Endothelial cell of umbilical vein (primary cell): ENCODE data around the gene KCTD17.

Experiments
- EZH2 ChIP-seq: IDR thresholded peaks from 2 replicates; pipeline ENCODE4 v1.6.1; 2012; ENCODE audit warnings: borderline replicate concordance, low read depth, mild to moderate bottlenecking, moderate library complexity, low read length, inconsistent platforms; ENCODE audit not compliant: severe bottlenecking
- POLR2A ChIP-seq: IDR thresholded peaks from 2 replicates; pipeline ENCODE4 v1.6.1; 2012; ENCODE audit warnings: low read depth, mild to moderate bottlenecking, control low read depth, low read length
- POLR2AphosphoS5 ChIP-seq: IDR thresholded peaks from 2 replicates; pipeline ENCODE4 v1.6.1; 2012; ENCODE audit warnings: low read depth, mild to moderate bottlenecking, control low read depth, low read length, moderate library complexity; ENCODE audit not compliant: insufficient read depth
- TF ChIP-seq, protein P1 (sequence below), 2 donors: IDR thresholded peaks; 1 replicate in 1 of 2; 2 replicates in 1 of 2; pipeline ENCODE4 v1.5.1; 2011; ENCODE audit warnings: low read length in 2 of 2, mild to moderate bottlenecking in 2 of 2, moderate library complexity in 2 of 2, control low read depth in 1 of 2, inconsistent platforms in 1 of 2, low read depth in 1 of 2; ENCODE audit not compliant: insufficient read depth in 1 of 2; ENCODE audit errors: extremely low read depth in 1 of 2

DNA sequence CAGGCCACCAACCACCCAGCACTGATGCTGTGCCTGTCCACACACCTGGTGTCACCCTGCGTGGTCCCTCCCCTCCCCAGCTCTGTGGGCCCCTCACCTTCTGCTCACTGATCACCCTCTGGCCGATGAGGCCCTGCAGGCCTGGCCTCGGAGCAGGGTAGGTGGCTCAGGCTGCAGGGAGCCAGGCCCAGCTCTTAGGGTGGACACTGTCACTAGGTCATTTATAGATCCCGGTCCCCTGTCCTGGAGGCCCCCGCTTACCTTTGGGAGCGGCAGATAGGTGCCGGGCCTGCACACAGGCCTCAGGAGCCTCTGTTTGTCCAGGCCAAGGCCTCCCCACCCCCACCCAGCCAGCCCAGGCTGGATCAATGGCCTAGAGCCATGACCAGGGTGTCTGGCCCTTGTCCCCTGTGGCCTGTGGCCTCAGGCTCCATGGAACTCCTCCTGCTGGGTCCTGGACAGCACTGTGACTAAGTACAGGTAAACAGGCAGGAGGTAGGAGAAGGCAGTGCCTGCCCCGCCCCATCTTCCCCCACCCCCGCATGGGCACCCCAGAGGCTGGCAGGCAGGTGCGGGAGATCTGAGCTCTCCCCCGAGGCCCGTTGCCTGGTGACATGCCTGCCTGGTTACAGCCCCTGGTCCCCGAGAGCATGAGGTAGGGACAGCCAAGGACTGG, 57.8 kb downstream of the KCTD17 start, which contains the start of gene TMPRSS6:
- TF ChIP-seq, protein P1, sequence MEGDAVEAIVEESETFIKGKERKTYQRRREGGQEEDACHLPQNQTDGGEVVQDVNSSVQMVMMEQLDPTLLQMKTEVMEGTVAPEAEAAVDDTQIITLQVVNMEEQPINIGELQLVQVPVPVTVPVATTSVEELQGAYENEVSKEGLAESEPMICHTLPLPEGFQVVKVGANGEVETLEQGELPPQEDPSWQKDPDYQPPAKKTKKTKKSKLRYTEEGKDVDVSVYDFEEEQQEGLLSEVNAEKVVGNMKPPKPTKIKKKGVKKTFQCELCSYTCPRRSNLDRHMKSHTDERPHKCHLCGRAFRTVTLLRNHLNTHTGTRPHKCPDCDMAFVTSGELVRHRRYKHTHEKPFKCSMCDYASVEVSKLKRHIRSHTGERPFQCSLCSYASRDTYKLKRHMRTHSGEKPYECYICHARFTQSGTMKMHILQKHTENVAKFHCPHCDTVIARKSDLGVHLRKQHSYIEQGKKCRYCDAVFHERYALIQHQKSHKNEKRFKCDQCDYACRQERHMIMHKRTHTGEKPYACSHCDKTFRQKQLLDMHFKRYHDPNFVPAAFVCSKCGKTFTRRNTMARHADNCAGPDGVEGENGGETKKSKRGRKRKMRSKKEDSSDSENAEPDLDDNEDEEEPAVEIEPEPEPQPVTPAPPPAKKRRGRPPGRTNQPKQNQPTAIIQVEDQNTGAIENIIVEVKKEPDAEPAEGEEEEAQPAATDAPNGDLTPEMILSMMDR (IDR thresholded peaks at IDR 0.05; ENCODE audit: extremely low read depth in 1 of 2, insufficient read depth in 1 of 2, low read depth in 1 of 2, low read length in 2 of 2) = no peak
- TF ChIP-seq POLR2A = no peak
- TF ChIP-seq EZH2 = no peak
- no peak for TF ChIP-seq POLR2AphosphoS5
